PC-3 (cell line): ENCODE data around the gene GALNT11. TPM values are rescaled to one million over a fixed set of nuclear protein-coding genes. Genes with fewer than 3 reads are reported as not detected.

Experiments
- ATAC-seq: fragments of 200-7000 bp; cut with Tn5 transposase; 2 replicates; pipeline ENCODE4 v1.9.1; 2020; ENCODE audit warnings: mild to moderate bottlenecking, moderate library complexity
- BruUV-seq: library from RNA; stranded (reverse); fragments of 400-500 nt; replicated peaks from 2 replicates; lab custom pipeline; 2021; lab: Mats Ljungman, UMichigan
- CTCF ChIA-PET: fragments of 300-600 bp; sonication (Branson Sonifier 250); formaldehyde crosslinking; loops from one replicate; lab custom pipeline; 2022; ENCODE audit warnings: antibody characterized with exemption; lab: Charles Lee
- POLR2A ChIA-PET: fragments of 300-600 bp; sonication (Branson Sonifier 250); formaldehyde crosslinking; loops from one replicate; lab custom pipeline; 2022; ENCODE audit warnings: antibody characterized with exemption; ENCODE audit not compliant: unreplicated experiment; lab: Charles Lee
- DNase-seq: peaks from one replicate; pipeline ENCODE4 v3.0.0-alpha.2; 2015
- H2AFZ ChIP-seq: fragments of 300-600 bp; sonication (generic); 2 replicates; pipeline ENCODE4 v1.6.0; 2016; ENCODE audit warnings: antibody characterized with exemption, low read length
- H3F3A ChIP-seq: fragments of 300-600 bp; sonication (generic); one replicate; pipeline ENCODE4 v1.6.0; 2017; ENCODE audit warnings: antibody characterized with exemption, low read length, control low read depth, mild to moderate bottlenecking; ENCODE audit not compliant: unreplicated experiment
- H3K27ac ChIP-seq: fragments of 300-600 bp; sonication (generic); 2 replicates; pipeline ENCODE4 v1.5.1; 2016; ENCODE audit warnings: mild to moderate bottlenecking, low read length
- H3K27me3 ChIP-seq: fragments of 300-600 bp; sonication (generic); 2 replicates; pipeline ENCODE4 v1.6.1; 2016; ENCODE audit warnings: low read length, mixed read lengths
- H3K36me3 ChIP-seq: fragments of 300-600 bp; sonication (generic); 2 replicates; pipeline ENCODE4 v1.6.1; 2016; ENCODE audit warnings: low read depth, mixed run types, low read length, mixed read lengths
- H3K4me1 ChIP-seq: fragments of 300-600 bp; sonication (generic); 2 replicates; pipeline ENCODE4 v1.5.1; 2016; ENCODE audit warnings: low read length; ENCODE audit not compliant: insufficient read depth
- H3K4me2 ChIP-seq: fragments of 300-600 bp; sonication (generic); 2 replicates; pipeline ENCODE4 v1.6.0; 2016; ENCODE audit warnings: low read length
- H3K4me3 ChIP-seq: fragments of 300-600 bp; sonication (generic); 2 replicates; pipeline ENCODE4 v1.5.1; 2016; ENCODE audit warnings: mild to moderate bottlenecking, low read length, mixed read lengths
- H3K79me2 ChIP-seq: fragments of 300-600 bp; sonication (generic); 2 replicates; pipeline ENCODE4 v1.6.1; 2017; ENCODE audit warnings: low read length, mixed read lengths
- H3K9ac ChIP-seq: fragments of 300-600 bp; sonication (generic); 2 replicates; pipeline ENCODE4 v1.6.0; 2016; ENCODE audit warnings: mild to moderate bottlenecking, low read length
- H3K9me2 ChIP-seq: fragments of 300-600 bp; sonication (generic); replicated peaks from 2 replicates; pipeline ENCODE4 v1.6.1; 2016; ENCODE audit warnings: mixed run types, low read length, mixed read lengths
- H3K9me3 ChIP-seq: fragments of 300-600 bp; sonication (generic); 2 replicates; pipeline ENCODE4 v1.6.1; 2016; ENCODE audit warnings: low read length, mixed read lengths
- H4K20me1 ChIP-seq: fragments of 300-600 bp; sonication (generic); 2 replicates; pipeline ENCODE4 v1.6.1; 2016; ENCODE audit warnings: low read length, mixed read lengths
- CTCF ChIP-seq: fragments of 300-600 bp; sonication (generic); conservative IDR thresholded peaks from 2 replicates; pipeline ENCODE4 v1.5.1; 2017; ENCODE audit warnings: antibody characterized with exemption, low read depth, mild to moderate bottlenecking, low read length
- EZH2 ChIP-seq: fragments of 300-600 bp; sonication (generic); IDR thresholded peaks from one replicate; pipeline ENCODE4 v1.6.1; 2017; ENCODE audit warnings: antibody characterized with exemption, mild to moderate bottlenecking, low read length; ENCODE audit not compliant: unreplicated experiment
- EZH2phosphoT487 ChIP-seq: fragments of 300-600 bp; sonication (generic); IDR thresholded peaks from 2 replicates; pipeline ENCODE4 v1.6.1; 2018; ENCODE audit warnings: mild to moderate bottlenecking, antibody characterized with exemption, low read length, borderline replicate concordance
- intact Hi-C: fragments of 100-400 bp; cut with micrococcal nuclease; formaldehyde crosslinking; loops from 2 replicates; pipeline ENCODE4 v1.9.0; 2023
- total RNA-seq: library from RNA; depleted of rRNA; stranded (reverse); fragments of >200 nt; gene quantifications from 2 replicates; pipeline ENCODE4 v1.2.3, GENCODE V29; 2014

Gene GALNT11
- total RNA-seq, 1 experiment from 2014 or later: 19.5 TPM

- intact Hi-C loops: no loop called here
- no peak for ATAC-seq
- no peak for DNase-seq
- TF ChIP-seq EZH2: no peak
- TF ChIP-seq CTCF: no peak
- no peak for TF ChIP-seq EZH2phosphoT487
- no peaks in the 10 kb centered on the region for H3K36me3 ChIP-seq
- no peak overlapping the region for H3K4me3 ChIP-seq
- CTCF ChIA-PET: no interaction called here
- no peak overlapping the region for H3K4me2 ChIP-seq
- no peaks in the 10 kb centered on the region for H3F3A ChIP-seq
- BruUV-seq: no TSS peak
- no peaks in the 10 kb centered on the region for H3K4me1 ChIP-seq
- H3K79me2 ChIP-seq: peaks cover 4% of the 10 kb centered on the region; the same call in 1 of the 2 replicates
- POLR2A ChIA-PET: no interaction called here
- H3K9me3 ChIP-seq: no peaks in the 10 kb centered on the region
- no peak overlapping the region for H3K9ac ChIP-seq
- no peak overlapping the region for H3K27ac ChIP-seq
- H4K20me1 ChIP-seq: no peaks in the 10 kb centered on the region
- H3K27me3 ChIP-seq: no peaks in the 10 kb centered on the region
- no peaks in the 10 kb centered on the region for H3K9me2 ChIP-seq
- H2AFZ ChIP-seq: no peak overlapping the region
Measured at GRCh38 chr7:152046531-152046930, 21.1 kb downstream of the GALNT11 start.

GRCh38 chr7:152048051-152048450 lies 22.6 kb downstream of the GALNT11 start:
- H3K27me3 ChIP-seq: no peaks in the 10 kb centered on the region
- H3K79me2 ChIP-seq: peaks cover 5% of the 10 kb centered on the region; the same call in 1 of the 2 replicates
- no peaks in the 10 kb centered on the region for H3K9me2 ChIP-seq
- no peaks in the 10 kb centered on the region for H3K36me3 ChIP-seq
- no TSS peak for BruUV-seq
- H3F3A ChIP-seq: no peaks in the 10 kb centered on the region
- H2AFZ ChIP-seq: no peak overlapping the region
- H3K9me3 ChIP-seq: no peaks in the 10 kb centered on the region
- no peak overlapping the region for H3K9ac ChIP-seq
- ATAC-seq: no peak
- H3K4me2 ChIP-seq: no peak overlapping the region
- TF ChIP-seq EZH2phosphoT487 (no peak), CTCF (no peak), EZH2 (no peak)
- H4K20me1 ChIP-seq: no peaks in the 10 kb centered on the region
- ChIA-PET CTCF (no interaction called here), POLR2A (no interaction called here)
- intact Hi-C loops: no loop called here
- H3K4me3 ChIP-seq: no peak overlapping the region
- H3K4me1 ChIP-seq: no peaks in the 10 kb centered on the region
- H3K27ac ChIP-seq: no peak overlapping the region
- no peak for DNase-seq

- H2AFZ ChIP-seq: no peak overlapping the region
- ChIA-PET POLR2A (no interaction called here), CTCF (no interaction called here)
- H3K4me1 ChIP-seq: no peaks in the 10 kb centered on the region
- intact Hi-C loops: no loop called here
- no peak overlapping the region for H3K27ac ChIP-seq
- H3K4me2 ChIP-seq: no peak overlapping the region
- DNase-seq (no peak), ATAC-seq (no peak)
- no peak for TF ChIP-seq EZH2
- H3K9me3 ChIP-seq: no peaks in the 10 kb centered on the region
- no TSS peak for BruUV-seq
- no peaks in the 10 kb centered on the region for H4K20me1 ChIP-seq
- H3K4me3 ChIP-seq: no peak overlapping the region
- no peaks in the 10 kb centered on the region for H3K27me3 ChIP-seq
- no peaks in the 10 kb centered on the region for H3K36me3 ChIP-seq
- no peaks in the 10 kb centered on the region for H3K9me2 ChIP-seq
- H3K9ac ChIP-seq: no peak overlapping the region
- H3K79me2 ChIP-seq: peaks cover 5% of the 10 kb centered on the region; the same call in 1 of the 2 replicates
- H3F3A ChIP-seq: no peaks in the 10 kb centered on the region
Measured at GRCh38 chr7:152050547-152050971, 25.1 kb downstream of the GALNT11 start.
